Kidney glomerular epithelial cell (primary cell): ENCODE results near the gene THSD4.

Experiments used
- DNase-seq: peaks from one replicate; lab custom pipeline; 2025; lab: John Stamatoyannopoulos, UW

The THSD4 gene

GRCh38 chr15:71329497-71330260 is 214.4 kb downstream of the THSD4 start:
- no peak for DNase-seq

GRCh38 chr15:71330638-71331162 is 215.4 kb downstream of the THSD4 start:
- no peak for DNase-seq

- no peak for DNase-seq
Observed at GRCh38 chr15:71331173-71331572, 215.9 kb downstream of the THSD4 start.

GRCh38 chr15:71332431-71333004 is 217.2 kb downstream of the THSD4 start:
- DNase-seq = no peak

GRCh38 chr15:71333136-71333700 is 217.9 kb downstream of the THSD4 start:
- no peak for DNase-seq

GRCh38 chr15:71333839-71334238 is 218.6 kb downstream of the THSD4 start:
- DNase-seq = no peak

GRCh38 chr15:71334434-71334833 is 219.2 kb downstream of the THSD4 start:
- DNase-seq = no peak

- no peak for DNase-seq
Observed at GRCh38 chr15:71334873-71335272, 219.6 kb downstream of the THSD4 start.

GRCh38 chr15:71335591-71335990 is 220.3 kb downstream of the THSD4 start:
- DNase-seq = no peak

- no peak for DNase-seq
Observed at GRCh38 chr15:71336671-71337070, 221.4 kb downstream of the THSD4 start.

GRCh38 chr15:71337197-71337845 is 222.1 kb downstream of the THSD4 start:
- DNase-seq = no peak

- DNase-seq = no peak
Observed at GRCh38 chr15:71338265-71338664, 223.0 kb downstream of the THSD4 start.

GRCh38 chr15:71338827-71339542 is 223.7 kb downstream of the THSD4 start:
- no peak for DNase-seq

GRCh38 chr15:71341811-71342550 is 226.7 kb downstream of the THSD4 start:
- no peak for DNase-seq

- DNase-seq = no peak
Observed at GRCh38 chr15:71342658-71343057, 227.4 kb downstream of the THSD4 start.

- DNase-seq = no peak
Observed at GRCh38 chr15:71344316-71344715, 229.0 kb downstream of the THSD4 start.

GRCh38 chr15:71345186-71345585 is 229.9 kb downstream of the THSD4 start:
- DNase-seq = no peak

- DNase-seq = no peak
Observed at GRCh38 chr15:71346464-71346863, 231.2 kb downstream of the THSD4 start.

GRCh38 chr15:71348597-71348996 is 233.3 kb downstream of the THSD4 start:
- no peak for DNase-seq

GRCh38 chr15:71349336-71349735 is 234.1 kb downstream of the THSD4 start:
- no peak for DNase-seq
